ENCODE results near the gene PCARE.

The PCARE gene

GRCh38 chr2:29044459-29044858 is 29.9 kb downstream of the PCARE start:
- H3K9me3 ChIP-seq = no peaks in the 10 kb centered on the region
- no peaks in the 10 kb centered on the region for H3K27me3 ChIP-seq
- H3K4me1 ChIP-seq = peaks cover 17% of the 10 kb centered on the region
- no peaks in the 10 kb centered on the region for H3K36me3 ChIP-seq
- no peak overlapping the region for H3K4me3 ChIP-seq (ENCODE audit: low read depth, low read length)
- TF ChIP-seq CTCF (IDR thresholded peaks at IDR 0.05; ENCODE audit: low read depth, low read length) = no peak
- no peak for DNase-seq

- no peak overlapping the region for H3K4me3 ChIP-seq (ENCODE audit: low read depth, low read length)
- TF ChIP-seq CTCF (IDR thresholded peaks at IDR 0.05; ENCODE audit: low read depth, low read length) = peak; percentile 22; the same call in 1 of the 2 replicates
- no peaks in the 10 kb centered on the region for H3K36me3 ChIP-seq
- peak; percentile 83 for DNase-seq
- no peaks in the 10 kb centered on the region for H3K9me3 ChIP-seq
- peaks cover 24% of the 10 kb centered on the region for H3K4me1 ChIP-seq
- H3K27me3 ChIP-seq = no peaks in the 10 kb centered on the region
Observed at GRCh38 chr2:29042561-29043075, 31.7 kb downstream of the PCARE start.

GRCh38 chr2:29041161-29041660 is 33.1 kb downstream of the PCARE start:
- Histone ChIP-seq H3K36me3 (no peaks in the 10 kb centered on the region), H3K9me3 (no peaks in the 10 kb centered on the region), H3K27me3 (no peaks in the 10 kb centered on the region), H3K4me3 (ENCODE audit: low read depth, low read length) (no peak overlapping the region), H3K4me1 (peaks cover 24% of the 10 kb centered on the region)
- DNase-seq = no peak
- no peak for TF ChIP-seq CTCF (IDR thresholded peaks at IDR 0.05; ENCODE audit: low read depth, low read length)

- peaks cover 24% of the 10 kb centered on the region for H3K4me1 ChIP-seq
- no peak overlapping the region for H3K4me3 ChIP-seq (ENCODE audit: low read depth, low read length)
- no peak for DNase-seq
- H3K27me3 ChIP-seq = no peaks in the 10 kb centered on the region
- H3K9me3 ChIP-seq = no peaks in the 10 kb centered on the region
- no peaks in the 10 kb centered on the region for H3K36me3 ChIP-seq
- no peak for TF ChIP-seq CTCF (IDR thresholded peaks at IDR 0.05; ENCODE audit: low read depth, low read length)
Observed at GRCh38 chr2:29040552-29040951, 33.8 kb downstream of the PCARE start.

- H3K4me3 ChIP-seq (ENCODE audit: low read depth, low read length) = no peak overlapping the region
- no peaks in the 10 kb centered on the region for H3K27me3 ChIP-seq
- DNase-seq = no peak
- TF ChIP-seq CTCF (IDR thresholded peaks at IDR 0.05; ENCODE audit: low read depth, low read length) = no peak
- H3K36me3 ChIP-seq = no peaks in the 10 kb centered on the region
- H3K4me1 ChIP-seq = peaks cover 24% of the 10 kb centered on the region
- no peaks in the 10 kb centered on the region for H3K9me3 ChIP-seq
Observed at GRCh38 chr2:29039718-29040480, 34.4 kb downstream of the PCARE start.
